ENCODE measurements around the gene ZNF430.
"Not testable (repeated sequence)": the region's sequence is repeated elsewhere in the genome, so short reads cannot be mapped to it uniquely, and the experiment has no call there.

ZNF430 gene

GRCh38 chr19:21020298-21021227 lies at the start of gene ZNF430:
Gene ZNF430 (plus strand): TSS chr19:21020657. CDS start chr19:21020801, 144 bp downstream.
- peak; percentile 91 for DNase-seq

DNA sequence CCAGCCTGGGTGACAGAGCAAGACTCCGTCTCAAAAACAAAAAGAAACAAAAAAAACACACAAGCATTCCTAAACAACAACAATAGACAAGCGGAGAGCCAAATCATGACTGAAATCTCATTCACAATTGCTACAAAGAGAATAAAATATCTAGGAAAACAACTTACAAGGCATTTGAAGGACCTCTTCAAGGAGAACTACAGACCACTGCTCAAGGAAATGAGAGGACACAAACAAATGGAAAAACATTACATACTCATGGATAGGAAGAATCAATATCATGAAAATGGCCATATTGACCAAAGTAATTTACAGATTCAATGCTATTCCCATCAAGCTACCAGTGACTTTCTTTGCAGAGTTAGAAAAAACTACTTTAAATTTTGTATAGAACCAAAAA lies 27.7 kb upstream of the ZNF430 start:
- not testable (repeated sequence) for DNase-seq

GRCh38 chr19:20999731-21000352 lies 20.6 kb upstream of the ZNF430 start:
- DNase-seq = peak; percentile 72

DNA sequence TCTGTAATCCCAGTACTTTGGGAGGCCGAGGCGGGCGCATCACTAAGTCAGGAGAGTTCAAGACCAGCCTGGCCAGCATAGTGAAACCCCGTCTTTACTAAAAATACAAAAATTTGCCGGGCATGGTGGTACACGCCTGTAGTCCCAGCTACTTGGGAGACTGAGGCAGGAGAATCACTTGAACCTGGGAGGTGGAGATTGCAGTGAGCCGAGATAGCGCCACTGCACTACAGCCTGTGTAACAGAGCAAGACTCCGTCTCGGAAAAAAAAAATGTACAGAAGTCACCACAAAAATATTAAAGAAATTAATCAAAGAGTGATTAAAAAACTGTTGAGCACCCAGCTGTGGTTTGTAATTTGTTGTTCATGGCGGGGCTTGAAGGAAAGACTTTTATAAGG lies 781 bp downstream of the ZNF430 start:
- DNase-seq = not testable (repeated sequence)

DNA sequence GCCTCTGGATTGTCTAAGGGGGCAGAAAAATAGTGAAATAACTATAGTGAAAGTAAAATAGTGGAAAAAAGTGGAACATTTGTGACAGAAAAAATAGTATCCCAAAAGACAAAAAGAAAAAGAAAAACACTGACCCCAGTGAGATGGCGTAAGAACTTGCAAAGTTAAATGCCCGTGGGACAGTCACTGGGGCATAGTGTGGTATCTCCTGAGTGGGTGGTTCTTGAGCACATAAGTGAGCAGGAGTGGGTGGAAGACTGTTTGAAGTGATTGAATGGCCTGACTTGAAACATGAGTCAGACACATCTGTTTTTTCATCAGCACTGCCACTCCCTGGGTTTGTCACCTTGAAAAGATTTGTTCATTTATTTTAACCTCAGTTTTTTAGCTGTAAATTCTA lies 2.5 kb downstream of the ZNF430 start:
- peak; percentile 56 for DNase-seq

DNA sequence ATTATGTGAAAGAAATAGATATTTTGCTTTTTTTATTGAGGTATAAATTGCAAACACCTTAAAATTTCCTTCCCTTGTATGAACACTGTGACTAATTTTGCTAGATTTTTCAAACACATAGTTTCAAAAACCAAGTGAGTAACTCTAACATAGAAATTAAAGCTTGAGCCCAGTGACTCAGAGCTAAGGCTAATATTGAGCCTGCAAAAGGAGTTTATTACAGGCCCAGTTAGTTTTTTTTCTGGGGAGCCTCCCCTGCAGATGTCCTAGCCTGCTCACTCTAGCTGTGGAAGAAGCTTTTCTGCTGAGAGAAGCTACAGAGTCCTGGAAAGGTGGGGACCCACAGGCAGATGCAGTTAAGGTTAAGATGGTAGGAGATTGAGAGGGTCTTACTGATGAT lies 3.4 kb downstream of the ZNF430 start:
- peak; percentile 2 for DNase-seq

GRCh38 chr19:21028969-21029268 lies 8.5 kb downstream of the ZNF430 start:
- no peak for DNase-seq

GRCh38 chr19:21045028-21045427 lies 24.6 kb downstream of the ZNF430 start:
- DNase-seq = no peak

DNA sequence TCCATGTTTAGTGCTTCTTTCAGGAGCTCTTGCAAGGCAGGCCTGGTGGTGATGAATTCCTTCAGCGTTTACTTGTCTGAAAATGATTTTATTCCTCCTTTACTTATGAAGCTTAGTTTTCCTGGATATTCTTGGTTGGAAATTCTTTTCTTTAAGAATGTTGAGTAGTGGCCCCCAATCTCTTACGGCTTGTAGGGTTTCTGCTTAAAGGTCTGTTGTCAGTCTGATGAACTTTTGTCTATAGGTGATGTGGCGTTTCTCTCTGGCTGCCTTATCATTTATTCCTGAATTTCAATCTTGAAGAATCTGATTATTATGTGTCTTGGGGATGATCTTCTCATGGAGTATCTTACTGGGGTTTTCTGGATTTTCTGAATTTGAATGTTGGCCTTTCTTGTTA lies 26.0 kb downstream of the ZNF430 start:
- no peak for DNase-seq

DNA sequence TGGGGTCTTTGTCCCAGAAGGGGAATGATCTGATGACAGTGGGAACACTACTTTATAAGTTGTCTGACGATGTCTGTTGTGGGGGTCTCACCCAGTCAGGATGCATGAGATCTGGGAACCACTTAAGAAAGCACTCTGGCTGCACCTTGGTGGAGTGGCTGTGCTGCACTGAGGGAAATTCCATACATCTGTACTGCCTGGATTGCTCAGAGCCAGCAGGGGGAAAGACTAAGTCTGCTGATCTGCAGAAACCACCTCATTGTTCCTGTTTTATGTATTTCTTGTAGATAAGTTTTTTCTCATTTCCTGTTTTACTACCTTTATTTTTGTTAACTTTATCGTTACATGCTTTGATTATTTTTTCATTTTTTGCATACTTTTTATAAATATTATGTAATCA lies 27.3 kb downstream of the ZNF430 start:
- DNase-seq = no peak

DNA sequence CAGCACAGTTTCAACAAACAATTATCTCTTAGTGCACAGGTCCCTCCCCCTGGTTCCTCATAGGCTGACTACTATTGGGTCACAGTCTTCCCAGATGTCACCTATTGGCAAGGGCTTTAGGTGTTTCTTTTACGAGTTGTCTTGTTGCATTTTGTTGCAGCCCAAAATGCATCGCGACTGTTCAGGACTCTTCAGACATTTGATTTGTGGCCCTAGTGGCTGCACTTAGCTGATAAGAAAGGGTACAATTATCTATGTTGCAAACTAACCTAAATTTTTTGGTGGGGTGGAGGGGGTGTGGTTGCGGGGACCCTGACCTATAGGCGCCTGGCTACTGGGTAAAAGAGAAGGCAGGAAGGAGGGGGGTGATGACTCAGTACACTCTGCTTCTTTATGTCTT lies 32.4 kb downstream of the ZNF430 start:
- no peak for DNase-seq

DNA sequence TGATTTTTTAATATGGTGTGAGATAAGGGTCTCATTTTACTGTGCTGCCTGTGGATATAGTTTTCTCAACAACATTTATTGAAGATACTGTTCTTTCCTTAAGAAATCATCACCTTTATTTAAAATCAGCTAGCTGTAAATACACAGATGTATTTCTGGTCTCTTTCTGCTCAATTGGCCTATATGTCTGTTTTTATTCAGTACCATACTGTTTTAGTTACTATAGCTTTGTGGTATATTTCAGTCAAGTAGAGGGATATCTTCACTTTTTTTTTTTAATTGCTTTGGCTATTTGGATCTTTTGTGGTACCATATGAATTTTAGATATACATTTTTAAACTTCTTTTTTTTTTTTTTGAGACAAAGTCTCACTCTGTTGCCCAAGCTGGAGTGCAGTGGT lies 44.9 kb downstream of the ZNF430 start:
- no peak for DNase-seq

- DNase-seq = peak; percentile 83
Observed at GRCh38 chr19:21082011-21082975, 61.8 kb downstream of the ZNF430 start, which contains the start of gene ZNF714. Gene ZNF714 (plus strand): TSS chr19:21082203. CDS start chr19:21098269, 16,066 bp downstream.

- peak; percentile 88 for DNase-seq
Observed at GRCh38 chr19:21084343-21084742, 63.9 kb downstream of the ZNF430 start.

GRCh38 chr19:21087871-21088270 lies 67.4 kb downstream of the ZNF430 start:
- DNase-seq = no peak

DNA sequence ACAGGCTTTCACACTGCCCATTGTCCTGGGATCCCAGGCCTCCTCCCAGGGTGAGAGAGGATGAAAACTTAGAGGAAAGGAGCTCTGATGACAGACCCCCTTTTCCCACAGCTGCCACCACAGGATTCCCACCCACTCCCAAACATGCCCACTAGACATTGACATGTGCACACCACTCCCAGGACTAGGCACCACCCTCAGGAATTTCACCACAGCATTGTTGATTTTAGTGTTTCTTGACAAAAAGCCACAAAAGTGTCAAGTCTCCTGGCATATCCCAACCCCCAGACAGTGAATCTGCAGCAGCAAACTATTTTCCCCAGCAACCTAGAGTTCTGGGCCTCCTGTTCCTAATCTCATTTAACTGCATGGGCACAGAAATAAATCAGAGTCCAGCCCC lies 71.7 kb downstream of the ZNF430 start:
- DNase-seq = no peak

- DNase-seq = no peak
Observed at GRCh38 chr19:21094347-21095025, 74.0 kb downstream of the ZNF430 start.

DNA sequence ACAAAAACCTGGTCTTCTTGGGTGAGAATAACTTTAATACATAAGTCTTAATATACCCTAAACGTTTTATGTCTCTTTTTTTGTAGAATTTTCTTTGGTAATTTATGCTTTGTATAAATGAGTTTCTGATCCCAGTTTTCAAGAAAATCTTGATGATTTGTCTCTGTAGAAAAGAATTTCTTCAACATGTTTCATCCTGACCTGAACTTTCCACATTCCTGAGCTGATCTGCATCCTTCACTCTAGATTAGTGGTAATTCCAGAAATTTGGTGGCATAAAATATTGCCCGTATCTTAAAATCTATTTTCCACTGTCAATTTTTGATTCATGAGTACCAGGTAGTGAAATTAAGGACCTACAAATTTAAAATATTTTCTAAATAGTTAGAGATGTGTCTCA lies 77.8 kb downstream of the ZNF430 start:
- no peak for DNase-seq

DNA sequence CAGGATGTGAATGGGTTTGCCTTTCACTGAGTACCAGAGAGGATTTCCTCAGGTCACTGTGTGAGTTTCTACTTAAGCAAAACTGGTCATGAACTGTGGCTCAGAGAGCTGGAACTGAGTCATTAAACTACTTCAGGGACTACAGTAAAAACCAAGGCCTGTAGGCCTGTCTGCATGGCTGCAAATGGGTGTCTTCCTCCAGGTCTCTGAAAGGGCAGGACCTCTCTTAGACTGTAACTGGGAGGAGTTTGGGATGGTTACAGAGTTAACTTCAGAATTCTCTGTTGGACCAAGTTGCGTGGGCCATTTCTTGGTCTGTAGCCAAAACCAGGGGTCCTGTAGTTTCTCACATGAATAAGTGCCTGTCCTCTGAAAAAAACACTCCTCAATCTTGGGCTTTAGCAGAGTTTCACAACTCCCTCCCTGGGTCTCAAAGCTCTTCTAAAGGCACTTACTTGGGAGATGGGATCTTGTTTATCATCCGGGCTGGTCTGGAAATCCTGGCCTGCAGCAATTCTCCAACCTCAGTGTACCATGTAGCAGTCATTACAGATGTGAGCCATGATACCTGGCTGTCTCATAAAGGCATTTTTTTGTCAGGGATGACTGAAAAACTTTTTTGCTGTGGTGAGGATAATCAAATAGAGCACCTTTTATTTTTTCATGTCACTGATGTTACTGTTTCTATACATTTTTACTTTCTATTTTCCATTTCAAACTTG lies 81.2 kb downstream of the ZNF430 start:
- no peak for DNase-seq

DNA sequence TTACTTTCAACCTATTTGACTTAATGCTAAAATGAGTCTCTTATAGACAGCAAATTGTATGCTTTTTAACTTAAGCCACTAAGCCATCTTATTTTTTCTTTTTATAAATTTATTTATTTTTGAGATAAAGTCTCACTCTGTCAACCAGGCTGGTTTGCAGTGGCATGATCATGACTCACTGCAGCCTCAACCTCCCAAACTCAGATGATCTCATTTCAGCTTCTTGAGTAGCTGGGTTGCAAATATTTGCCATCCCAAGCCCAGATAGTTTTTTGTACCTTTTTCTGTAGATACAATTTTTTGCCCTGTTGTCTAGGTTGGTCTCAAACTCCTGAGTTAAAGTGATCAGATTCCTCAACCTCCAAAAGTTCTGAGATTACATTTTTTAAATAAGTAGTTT lies 88.7 kb downstream of the ZNF430 start:
- no peak for DNase-seq
